NCI-H1694 treated with DMSO at 0.1 percent for 48 hours (cell line): Measurements from ENCODE around the gene MAD1L1.

Experiments used
- DNase-seq: peaks from one replicate; lab custom pipeline; 2025; lab: John Stamatoyannopoulos, UW

MAD1L1 gene

GRCh38 chr7:2012044-2012900, 220.5 kb downstream of the MAD1L1 start:
- no peak for DNase-seq

GRCh38 chr7:2011266-2012043, 221.3 kb downstream of the MAD1L1 start:
- DNase-seq: no peak

- no peak for DNase-seq
Measured at GRCh38 chr7:2010551-2011265, 222.0 kb downstream of the MAD1L1 start.

GRCh38 chr7:2010101-2010500, 222.6 kb downstream of the MAD1L1 start:
- no peak for DNase-seq

- DNase-seq: no peak
Measured at GRCh38 chr7:2009541-2010001, 223.2 kb downstream of the MAD1L1 start.

GRCh38 chr7:2008936-2009540, 223.7 kb downstream of the MAD1L1 start:
- no peak for DNase-seq

- no peak for DNase-seq
Measured at GRCh38 chr7:2008101-2008935, 224.4 kb downstream of the MAD1L1 start.

- no peak for DNase-seq
Measured at GRCh38 chr7:2007551-2007950, 225.2 kb downstream of the MAD1L1 start.

GRCh38 chr7:2006921-2007381, 225.8 kb downstream of the MAD1L1 start:
- no peak for DNase-seq

- no peak for DNase-seq
Measured at GRCh38 chr7:2006231-2006771, 226.4 kb downstream of the MAD1L1 start.

- no peak for DNase-seq
Measured at GRCh38 chr7:2005786-2006185, 227.0 kb downstream of the MAD1L1 start.

GRCh38 chr7:2004841-2005725, 227.7 kb downstream of the MAD1L1 start:
- DNase-seq: no peak

GRCh38 chr7:2003931-2004812, 228.6 kb downstream of the MAD1L1 start:
- no peak for DNase-seq

GRCh38 chr7:2003451-2003930, 229.3 kb downstream of the MAD1L1 start:
- DNase-seq: no peak

GRCh38 chr7:2002561-2003450, 229.9 kb downstream of the MAD1L1 start:
- DNase-seq: no peak

- DNase-seq: peak; percentile 37
Measured at GRCh38 chr7:2001601-2002442, 230.9 kb downstream of the MAD1L1 start.
